ENCODE measurements around the gene COL20A1.
"Not testable (repeated sequence)": the region's sequence is repeated elsewhere in the genome, so short reads cannot be mapped to it uniquely, and the experiment has no call there.

Gene COL20A1

DNA sequence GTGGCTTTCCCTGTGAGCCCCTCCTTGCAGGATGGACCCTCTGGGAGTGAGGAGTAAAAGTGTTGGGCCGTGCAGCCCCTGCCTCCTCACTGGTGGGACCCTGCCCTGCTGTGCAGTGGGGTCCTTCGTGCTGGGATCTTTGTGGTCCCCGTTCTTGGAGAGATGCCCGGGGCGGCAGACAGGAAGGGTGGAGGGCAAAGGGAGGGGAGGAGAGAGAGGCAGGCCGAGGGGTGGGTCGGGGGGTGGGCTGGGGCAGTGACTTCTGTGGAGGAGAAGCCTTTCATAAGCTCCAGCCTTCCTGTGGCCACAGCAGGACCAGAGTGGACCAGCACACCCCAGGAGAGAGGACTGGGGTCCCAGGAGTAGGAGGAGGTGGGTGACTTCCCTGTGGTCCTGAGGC, at the start of gene COL20A1:
Gene COL20A1 (plus strand): TSS at position 283 of the 400 bp plus-strand sequence. CDS start 1,922 bp downstream, outside the sequence.
- FAIRE-seq: no peak

- no peak for FAIRE-seq
Measured at GRCh38 chr20:63243604-63244247, 49.3 kb upstream of the COL20A1 start.

- no peak for FAIRE-seq
Measured at GRCh38 chr20:63244468-63244867, 48.5 kb upstream of the COL20A1 start.

GRCh38 chr20:63246490-63247288, 46.3 kb upstream of the COL20A1 start:
- no peak for FAIRE-seq

GRCh38 chr20:63247671-63248228, 45.2 kb upstream of the COL20A1 start:
- FAIRE-seq: no peak

DNA sequence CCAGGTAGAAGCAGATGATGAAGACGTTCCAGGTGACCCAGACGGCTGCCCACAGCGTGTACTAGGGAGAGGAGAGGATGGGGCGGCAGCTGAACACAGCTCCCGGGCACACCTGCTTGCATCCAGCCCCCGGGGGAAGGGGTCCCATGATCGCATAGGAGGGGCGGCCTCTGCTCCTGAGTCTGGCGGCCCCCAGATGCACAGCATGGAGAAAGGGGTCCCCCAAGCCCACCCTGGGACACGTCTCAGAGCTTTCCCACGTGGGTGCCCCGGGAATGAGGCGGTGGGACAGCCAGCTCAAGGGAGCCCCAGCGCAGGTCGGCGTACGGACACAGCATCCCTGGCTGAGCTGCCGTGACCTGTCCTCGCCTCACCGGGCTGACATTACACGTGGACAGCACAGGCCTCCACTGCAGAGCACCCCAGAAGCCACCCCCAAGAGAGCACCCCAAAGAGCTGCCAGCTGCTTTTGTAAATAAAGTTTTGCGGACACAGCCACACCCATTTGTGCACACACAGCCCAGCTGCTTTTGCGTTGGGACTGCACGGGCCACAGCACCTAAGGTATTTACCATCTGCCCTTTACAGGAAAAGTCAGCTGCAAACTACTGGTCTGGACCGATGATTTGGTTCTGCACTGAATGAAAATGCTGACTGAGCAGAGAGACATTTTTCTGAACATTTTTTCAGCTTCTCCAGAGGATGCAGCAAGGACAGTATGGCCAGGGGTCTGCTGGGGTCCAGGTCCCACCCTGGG, 44.0 kb upstream of the COL20A1 start:
- no peak for FAIRE-seq

DNA sequence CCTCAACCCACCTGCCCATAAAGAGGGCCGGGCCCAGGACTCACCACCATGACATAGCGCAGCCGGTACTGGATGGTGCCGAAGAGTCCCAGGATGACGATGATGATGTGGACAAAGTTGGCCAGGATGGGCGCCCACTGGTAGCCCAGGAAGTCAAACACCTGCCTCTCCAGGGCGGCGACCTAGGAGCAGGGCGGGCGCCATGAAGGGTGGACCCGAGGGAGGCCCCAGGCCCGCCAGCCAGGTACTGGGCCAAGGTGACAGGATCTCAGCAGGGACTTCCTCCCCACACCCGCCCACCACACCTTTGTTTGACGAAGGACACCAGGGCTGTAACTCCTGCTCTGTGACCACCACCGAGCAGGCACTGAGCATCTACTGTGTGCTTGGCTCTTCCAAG, 43.1 kb upstream of the COL20A1 start:
- FAIRE-seq: no peak

DNA sequence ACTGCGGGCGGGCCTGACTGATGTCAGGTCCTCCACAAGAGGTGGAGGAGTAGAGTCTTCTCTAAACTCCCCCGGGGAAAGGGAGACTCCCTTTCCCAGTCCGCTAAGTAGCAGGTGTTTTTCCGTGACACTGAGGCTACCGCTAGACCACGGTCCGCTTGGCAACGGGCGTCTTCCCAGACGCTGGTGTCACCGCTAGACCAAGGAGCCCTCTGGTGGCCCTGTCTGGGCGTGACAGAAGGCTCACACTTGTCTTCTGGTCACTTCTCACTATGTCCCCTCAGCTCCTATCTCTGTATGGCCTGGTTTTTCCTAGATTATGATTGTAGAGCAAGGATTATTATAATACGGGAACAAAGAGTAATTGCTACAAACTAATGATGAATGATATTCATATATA, 41.6 kb upstream of the COL20A1 start:
- not testable (repeated sequence) for FAIRE-seq

- no peak for FAIRE-seq
Measured at GRCh38 chr20:63252284-63252711, 40.7 kb upstream of the COL20A1 start.

DNA sequence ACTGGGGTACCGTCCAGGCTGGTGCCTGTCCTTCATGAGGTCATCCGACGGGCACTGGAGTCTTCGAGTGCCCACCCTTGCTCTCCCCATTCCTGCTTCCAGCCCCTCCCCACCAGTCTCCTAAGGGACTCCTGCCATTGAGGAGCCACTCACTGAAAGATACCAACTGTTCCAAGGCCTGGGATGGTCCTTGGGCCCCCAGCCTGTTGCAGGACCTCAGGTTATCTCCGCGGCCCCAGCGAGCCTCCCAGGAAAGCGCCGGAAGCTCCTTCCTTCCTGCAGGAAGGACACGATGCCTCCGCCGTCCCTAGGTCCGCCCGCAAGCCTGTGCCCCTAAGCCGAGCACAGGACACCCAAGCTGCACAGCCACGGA, 39.9 kb upstream of the COL20A1 start:
- FAIRE-seq: no peak

DNA sequence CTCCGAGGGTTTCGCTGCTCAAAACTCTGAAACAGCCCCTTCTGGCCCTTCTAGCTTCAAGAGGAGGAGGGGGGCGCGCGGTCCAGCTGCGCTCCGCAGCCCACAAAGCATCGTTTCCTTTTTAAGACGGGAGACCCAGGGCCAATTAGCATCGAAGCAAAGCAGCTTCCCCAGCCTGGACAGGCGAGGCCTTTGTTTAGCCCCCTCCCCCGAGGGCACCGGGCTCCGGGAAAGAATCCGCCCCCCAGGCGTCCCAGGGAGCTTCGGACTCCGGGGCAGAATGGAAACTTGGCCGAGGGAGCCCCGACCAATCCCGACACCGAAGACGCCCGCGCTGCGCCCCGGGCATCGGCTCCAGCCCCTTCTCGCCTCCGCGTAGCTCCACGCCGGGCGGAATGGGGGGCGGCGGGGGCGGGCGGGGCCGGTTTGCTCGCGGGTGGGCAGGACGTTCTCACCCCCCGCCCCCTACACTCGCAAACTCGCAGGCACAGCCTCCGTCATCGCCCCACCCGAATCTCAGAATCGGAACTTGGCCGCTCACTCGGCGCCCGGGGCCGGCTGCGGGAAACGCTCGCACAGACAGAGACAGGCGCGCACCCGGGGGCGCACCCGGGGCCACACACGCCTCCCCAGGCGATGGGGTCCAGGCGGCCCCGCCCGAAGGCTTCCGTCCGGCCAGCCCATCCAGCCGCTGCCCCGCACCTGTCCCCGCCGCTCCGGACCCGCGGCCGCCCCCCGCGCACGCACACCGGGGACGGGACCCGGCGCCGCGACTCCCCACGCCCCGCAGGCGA, 39.4 kb upstream of the COL20A1 start:
- FAIRE-seq: no peak

- no peak for FAIRE-seq
Measured at GRCh38 chr20:63254232-63254605, 38.8 kb upstream of the COL20A1 start, which contains the start of gene NKAIN4. Gene NKAIN4 (minus strand): TSS chr20:63254463. CDS start chr20:63254450, 13 bp downstream.

DNA sequence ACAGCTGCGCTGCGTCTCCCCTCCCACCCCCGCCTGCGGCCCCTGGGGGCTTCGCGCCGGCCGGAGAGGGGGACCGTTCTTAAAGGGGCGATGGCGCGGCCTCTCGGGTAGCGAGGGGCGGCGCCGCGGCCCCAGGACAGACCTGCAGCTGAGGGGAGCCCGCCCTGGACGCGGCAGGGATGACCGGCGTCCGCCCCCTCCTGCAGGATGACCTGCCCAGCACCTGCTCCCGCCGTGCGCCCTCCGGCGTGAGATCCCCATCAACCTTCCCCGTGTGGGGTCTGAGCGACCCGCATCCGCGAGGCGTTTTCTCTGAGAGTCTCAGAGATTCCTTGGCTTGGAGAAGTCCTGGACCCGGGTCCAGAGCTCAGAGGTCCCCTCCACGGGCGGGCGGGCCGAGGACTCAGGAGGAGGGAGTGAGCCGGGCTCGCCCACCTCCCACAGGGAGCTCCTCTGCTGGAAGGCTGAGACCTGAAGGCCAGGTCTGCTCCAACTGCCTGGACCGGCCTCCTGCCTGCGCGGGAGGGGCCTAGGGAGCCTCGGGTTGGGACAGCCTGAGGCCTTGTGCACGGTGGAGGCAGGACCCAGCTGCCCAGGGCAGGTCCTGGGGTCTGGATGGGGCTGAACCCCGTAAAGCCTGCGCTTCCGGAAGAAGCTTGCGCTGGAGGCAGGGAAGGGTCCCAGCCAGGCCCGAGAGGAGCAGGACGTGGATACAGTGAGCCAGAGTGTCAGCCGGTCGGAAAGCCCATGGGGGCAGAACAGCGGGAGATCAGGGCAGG, 38.2 kb upstream of the COL20A1 start:
- no peak for FAIRE-seq

GRCh38 chr20:63255931-63256704, 36.9 kb upstream of the COL20A1 start:
- no peak for FAIRE-seq

- no peak for FAIRE-seq
Measured at GRCh38 chr20:63256954-63257353, 36.0 kb upstream of the COL20A1 start.

GRCh38 chr20:63257629-63258028, 35.4 kb upstream of the COL20A1 start:
- FAIRE-seq: no peak

DNA sequence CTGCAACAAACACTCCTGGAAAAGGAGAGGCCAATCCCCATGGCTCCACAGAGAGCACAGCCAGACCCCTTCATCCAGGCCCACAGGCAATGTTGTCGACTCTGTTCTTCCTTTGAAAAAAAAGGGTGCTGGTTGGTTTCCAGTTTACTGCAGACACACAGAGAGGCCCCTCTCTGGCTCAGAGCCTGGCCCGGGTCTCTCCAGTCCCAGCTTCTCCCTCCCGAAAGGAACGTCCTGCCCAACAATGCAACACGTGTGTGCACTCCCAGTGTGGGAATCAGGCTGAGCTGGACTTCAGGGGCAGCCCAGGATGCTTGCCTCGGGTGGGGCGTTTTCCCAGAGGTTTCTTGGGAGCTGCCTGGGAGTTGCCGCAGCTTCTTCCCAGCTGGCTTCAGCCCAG, 34.2 kb upstream of the COL20A1 start:
- FAIRE-seq: no peak

GRCh38 chr20:63259734-63260460, 33.1 kb upstream of the COL20A1 start:
- FAIRE-seq: no peak

GRCh38 chr20:63260521-63260920, 32.5 kb upstream of the COL20A1 start:
- FAIRE-seq: no peak

All from endometrium (tissue), 2 donors.